Mesenchymal stem cell (in vitro differentiated cells and primary cell): ENCODE data around the gene WDR3.

Experiments
- DNase-seq: peaks from one replicate; pipeline ENCODE4 v3.0.0-alpha.2; 2013
- H2AFZ ChIP-seq: one replicate; pipeline ENCODE4 v1.6.1; 2013; ENCODE audit warnings: low read depth, mild to moderate bottlenecking, control low read depth, inconsistent platforms, low read length, moderate library complexity
- H2AK5ac ChIP-seq: 2 replicates; pipeline ENCODE4 v1.6.1; 2013; ENCODE audit warnings: low read length, moderate library complexity, mild to moderate bottlenecking, inconsistent platforms; ENCODE audit not compliant: severe bottlenecking
- H2BK120ac ChIP-seq: one replicate; pipeline ENCODE4 v1.6.1; 2013; ENCODE audit warnings: low read depth, mild to moderate bottlenecking, inconsistent platforms, low read length, moderate library complexity
- H2BK12ac ChIP-seq, 2 experiments: one replicate each; pipeline ENCODE4 v1.6.1; 2013; ENCODE audit warnings: inconsistent platforms in 2 of 2, low read length in 2 of 2, mild to moderate bottlenecking in 2 of 2, moderate library complexity in 2 of 2, control low read depth in 1 of 2
- H2BK15ac ChIP-seq: one replicate; pipeline ENCODE4 v1.6.1; 2013; ENCODE audit warnings: mild to moderate bottlenecking, low read depth, inconsistent platforms; ENCODE audit not compliant: poor library complexity, severe bottlenecking
- H2BK5ac ChIP-seq: 2 replicates; pipeline ENCODE4 v1.6.1; 2013; ENCODE audit warnings: low read depth, mild to moderate bottlenecking, low read length, control low read depth, inconsistent platforms; ENCODE audit not compliant: poor library complexity, severe bottlenecking
- H3K14ac ChIP-seq, 2 experiments: one replicate each; pipeline ENCODE4 v1.6.1; 2013; ENCODE audit warnings: inconsistent platforms in 2 of 2, low read length in 2 of 2, control low read depth in 1 of 2, mild to moderate bottlenecking in 1 of 2, moderate library complexity in 1 of 2
- H3K18ac ChIP-seq, 2 experiments: one replicate each; pipeline ENCODE4 v1.6.1; 2013; ENCODE audit warnings: inconsistent platforms in 2 of 2, low read length in 2 of 2, control low read depth in 1 of 2, low read depth in 1 of 2, mild to moderate bottlenecking in 1 of 2
- H3K23ac ChIP-seq, 2 experiments: one replicate each; pipeline ENCODE4 v1.6.1; 2013; ENCODE audit warnings: inconsistent platforms in 2 of 2, low read length in 2 of 2, mild to moderate bottlenecking in 2 of 2, moderate library complexity in 2 of 2, control low read depth in 1 of 2
- H3K27ac ChIP-seq: 2 replicates; pipeline ENCODE4 v1.5.1; 2013; ENCODE audit warnings: mild to moderate bottlenecking, moderate library complexity, low read length, control low read depth, inconsistent platforms; ENCODE audit not compliant: poor library complexity, severe bottlenecking
- H3K27me3 ChIP-seq, 2 experiments: 2 replicates each; pipeline versions ENCODE4 v1.6.1 to v1.7.0; 2013; ENCODE audit warnings: low read length in 2 of 2, mild to moderate bottlenecking in 2 of 2, moderate library complexity in 2 of 2, control low read depth in 1 of 2, inconsistent platforms in 1 of 2; ENCODE audit not compliant: control insufficient read depth in 1 of 2, insufficient read depth in 1 of 2
- H3K36me3 ChIP-seq, 2 experiments: 2 replicates each; pipeline versions ENCODE4 v1.6.1 to v1.7.0; 2013; ENCODE audit warnings: low read length in 2 of 2, control low read depth in 1 of 2, inconsistent platforms in 1 of 2, low read depth in 1 of 2, mild to moderate bottlenecking in 1 of 2; ENCODE audit not compliant: insufficient read depth in 2 of 2, control insufficient read depth in 1 of 2
- H3K4ac ChIP-seq, 2 experiments: one replicate each; pipeline ENCODE4 v1.6.1; 2013; ENCODE audit warnings: inconsistent platforms in 2 of 2, low read length in 2 of 2, mild to moderate bottlenecking in 2 of 2, moderate library complexity in 2 of 2, control low read depth in 1 of 2, low read depth in 1 of 2
- H3K4me1 ChIP-seq: 2 replicates; pipeline ENCODE4 v1.6.1; 2013; ENCODE audit warnings: low read depth, low read length, control low read depth; ENCODE audit not compliant: control insufficient read depth, insufficient read depth
- H3K4me2 ChIP-seq: 2 replicates; pipeline ENCODE4 v1.6.1; 2013; ENCODE audit warnings: low read length, mild to moderate bottlenecking, inconsistent platforms; ENCODE audit not compliant: poor library complexity, severe bottlenecking
- H3K4me3 ChIP-seq, 2 experiments: 2 replicates each; pipeline versions ENCODE4 v1.5.1 to v1.7.0; 2013; ENCODE audit warnings: low read length in 2 of 2, mild to moderate bottlenecking in 2 of 2, control low read depth in 1 of 2, low read depth in 1 of 2; ENCODE audit not compliant: insufficient read depth in 1 of 2
- H3K79me1 ChIP-seq: replicated peaks from 2 replicates; pipeline ENCODE4 v1.6.1; 2013; ENCODE audit warnings: mild to moderate bottlenecking, control low read depth, low read length, inconsistent platforms; ENCODE audit not compliant: poor library complexity, severe bottlenecking
- H3K9ac ChIP-seq: 2 replicates; pipeline ENCODE4 v1.7.0; 2013; ENCODE audit warnings: mild to moderate bottlenecking, low read length, moderate library complexity
- H3K9me3 ChIP-seq: 2 replicates; pipeline ENCODE4 v1.7.0; 2013; ENCODE audit warnings: mild to moderate bottlenecking, low read length; ENCODE audit not compliant: control insufficient read depth
- H4K8ac ChIP-seq: one replicate; pipeline ENCODE4 v1.6.1; 2013; ENCODE audit warnings: inconsistent platforms, mild to moderate bottlenecking, low read length, moderate library complexity
- H4K91ac ChIP-seq: one replicate; pipeline ENCODE4 v1.6.1; 2013; ENCODE audit warnings: mild to moderate bottlenecking, low read length, inconsistent platforms
- WGBS: methylation state at CpG from one replicate; pipeline ENCODE4 v1.1.7; 2013; ENCODE audit warnings: mixed read lengths; 5-methylcytosine and 5-hydroxymethylcytosine counted together

Gene WDR3

DNA sequence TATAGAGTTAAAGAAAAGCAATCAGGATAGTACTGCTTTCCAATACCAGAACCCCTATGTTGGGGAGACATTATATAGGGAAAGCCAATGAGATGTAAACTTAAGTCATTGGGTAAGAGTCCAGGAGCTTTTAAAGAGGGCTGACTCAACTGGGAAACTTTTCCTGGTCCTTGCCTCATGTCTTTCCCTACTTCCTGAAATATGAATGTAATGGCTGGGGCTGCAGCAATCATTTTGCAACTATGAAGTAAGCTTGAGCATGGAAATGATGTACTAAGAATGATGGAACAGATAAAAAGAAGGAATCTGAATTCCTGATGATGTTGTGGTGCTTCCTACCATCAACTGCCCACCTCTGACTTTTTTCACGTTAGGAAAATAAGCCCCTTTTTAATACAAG, 55.7 kb downstream of the WDR3 start:
- no CpG with 5 or more reads among the region's 1 CpG for WGBS
- no peak overlapping the region for H3K23ac ChIP-seq
- no peaks in the 10 kb centered on the region for H3K36me3 ChIP-seq
- no peak overlapping the region for H2AFZ ChIP-seq
- no peak for DNase-seq
- no peak overlapping the region for H3K4me2 ChIP-seq
- no peak overlapping the region for H2BK12ac ChIP-seq
- H2BK120ac ChIP-seq, result no peak overlapping the region
- no peak overlapping the region for H2BK15ac ChIP-seq
- no peaks in the 10 kb centered on the region for H3K9me3 ChIP-seq
- H3K14ac ChIP-seq, result no peak overlapping the region
- H2AK5ac ChIP-seq, result no peak overlapping the region
- H2BK5ac ChIP-seq, result no peak overlapping the region
- H3K4ac ChIP-seq, result no peak overlapping the region
- H4K8ac ChIP-seq, result no peak overlapping the region
- H3K27me3 ChIP-seq, result no peaks in the 10 kb centered on the region
- H3K79me1 ChIP-seq, result no peaks in the 10 kb centered on the region
- no peak overlapping the region for H3K18ac ChIP-seq
- no peak overlapping the region for H3K9ac ChIP-seq
- H3K27ac ChIP-seq, result no peak overlapping the region
- no peaks in the 10 kb centered on the region for H3K4me1 ChIP-seq
- H3K4me3 ChIP-seq, result no peak overlapping the region
- no peak overlapping the region for H4K91ac ChIP-seq

GRCh38 chr1:117985973-117986372, 56.4 kb downstream of the WDR3 start:
- Histone ChIP-seq H3K4me2 (no peak overlapping the region), H3K9me3 (no peaks in the 10 kb centered on the region), H2BK5ac (no peak overlapping the region), H4K91ac (no peak overlapping the region), H3K23ac (no peak overlapping the region), H2AFZ (no peak overlapping the region), H3K4me1 (no peaks in the 10 kb centered on the region), H3K9ac (no peak overlapping the region), H2BK12ac (no peak overlapping the region), H3K14ac (no peak overlapping the region), H3K4me3 (no peak overlapping the region), H3K36me3 (no peaks in the 10 kb centered on the region), H2BK15ac (no peak overlapping the region), H4K8ac (no peak overlapping the region), H3K18ac (no peak overlapping the region), H3K4ac (no peak overlapping the region), H3K27me3 (no peaks in the 10 kb centered on the region), H3K27ac (no peak overlapping the region), H2BK120ac (no peak overlapping the region), H2AK5ac (no peak overlapping the region), H3K79me1 (no peaks in the 10 kb centered on the region)
- WGBS, result 90% methylated on average over 3 of the region's 3 CpGs
- DNase-seq, result no peak

DNA sequence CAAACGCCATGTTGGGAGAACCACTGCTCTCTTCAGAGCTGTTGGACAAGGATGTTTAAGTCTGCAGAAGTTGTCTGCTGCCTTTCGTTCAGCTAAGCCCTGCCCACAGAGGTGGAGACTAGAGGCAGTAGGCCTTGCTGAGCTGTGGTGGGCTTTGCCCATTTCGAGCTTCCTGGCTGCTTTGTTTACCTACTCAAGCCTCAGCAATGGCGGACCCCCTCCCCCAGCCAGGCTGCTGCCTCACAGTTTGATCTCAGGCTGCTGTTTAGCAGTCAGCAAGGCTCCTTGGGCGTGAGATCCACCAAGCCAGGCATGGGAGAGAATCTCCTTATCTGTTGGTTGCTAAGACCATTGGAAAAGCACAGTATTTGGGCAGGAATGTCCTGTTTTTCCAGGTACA, 74.8 kb downstream of the WDR3 start:
- no peaks in the 10 kb centered on the region for H3K79me1 ChIP-seq
- no peak overlapping the region for H3K23ac ChIP-seq
- H2AFZ ChIP-seq, result no peak overlapping the region
- H3K27ac ChIP-seq, result no peak overlapping the region
- H4K8ac ChIP-seq, result no peak overlapping the region
- no peak overlapping the region for H2BK120ac ChIP-seq
- no peaks in the 10 kb centered on the region for H3K27me3 ChIP-seq
- no peak overlapping the region for H4K91ac ChIP-seq
- no peak overlapping the region for H3K4ac ChIP-seq
- H2BK15ac ChIP-seq, result no peak overlapping the region
- no peak overlapping the region for H2AK5ac ChIP-seq
- H3K14ac ChIP-seq, result no peak overlapping the region
- H3K9ac ChIP-seq, result no peak overlapping the region
- no peaks in the 10 kb centered on the region for H3K36me3 ChIP-seq
- no peak overlapping the region for H2BK12ac ChIP-seq
- no peak for DNase-seq
- H3K18ac ChIP-seq, result no peak overlapping the region
- H3K4me1 ChIP-seq, result no peaks in the 10 kb centered on the region
- H3K4me3 ChIP-seq, result no peak overlapping the region
- no peaks in the 10 kb centered on the region for H3K9me3 ChIP-seq
- WGBS, result 75% methylated on average over 5 of the region's 5 CpGs
- no peak overlapping the region for H2BK5ac ChIP-seq
- H3K4me2 ChIP-seq, result no peak overlapping the region

GRCh38 chr1:118007391-118007790, 77.9 kb downstream of the WDR3 start:
- DNase-seq, result no peak
- Histone ChIP-seq H3K27ac (no peak overlapping the region), H2BK120ac (no peak overlapping the region), H4K8ac (no peak overlapping the region), H3K4me3 (no peak overlapping the region), H3K9ac (no peak overlapping the region), H3K4me2 (no peak overlapping the region), H2AFZ (no peak overlapping the region), H2AK5ac (no peak overlapping the region), H3K4ac (no peak overlapping the region), H3K36me3 (no peaks in the 10 kb centered on the region), H3K18ac (no peak overlapping the region), H3K23ac (no peak overlapping the region), H4K91ac (no peak overlapping the region), H3K9me3 (no peaks in the 10 kb centered on the region), H2BK5ac (no peak overlapping the region), H2BK15ac (no peak overlapping the region), H3K14ac (peak overlapping the region in 1 of 2 experiments; percentile 35), H2BK12ac (no peak overlapping the region), H3K4me1 (no peaks in the 10 kb centered on the region), H3K79me1 (no peaks in the 10 kb centered on the region), H3K27me3 (no peaks in the 10 kb centered on the region)
- no CpG with 5 or more reads among the region's 2 CpGs for WGBS
